MG63 (cell line): Measurements from ENCODE around the gene INPP4B. TPM values are rescaled to one million over a fixed set of nuclear protein-coding genes. Genes with fewer than 3 reads are reported as not detected.

Experiments
- DNase-seq: peaks from one replicate; pipeline ENCODE4 v3.0.0-alpha.2; 2020
- H3K27me3 ChIP-seq: fragments of 250-450 bp; sonication (Bioruptor Pico); 2 replicates; pipeline ENCODE4 v1.5.1; 2020; ENCODE audit warnings: mild to moderate bottlenecking, moderate library complexity
- H3K36me3 ChIP-seq: fragments of 250-450 bp; sonication (Bioruptor Pico); 2 replicates; pipeline ENCODE4 v1.5.1; 2020; ENCODE audit warnings: mild to moderate bottlenecking, moderate library complexity
- H3K4me3 ChIP-seq: fragments of 250-450 bp; sonication (Bioruptor Pico); 2 replicates; pipeline ENCODE4 v1.5.1; 2020; ENCODE audit warnings: mild to moderate bottlenecking, moderate library complexity
- H3K9me3 ChIP-seq: fragments of 250-450 bp; sonication (Bioruptor Pico); 2 replicates; pipeline ENCODE4 v1.5.1; 2020; ENCODE audit warnings: mild to moderate bottlenecking, moderate library complexity
- total RNA-seq: library from RNA; depleted of rRNA; stranded (reverse); fragments of >200 nt; shearing (Covaris generic); gene quantifications from 2 replicates; pipeline ENCODE4 v1.2.3, GENCODE V29; 2014; ENCODE audit warnings: low replicate concordance

Gene INPP4B
- total RNA-seq, 1 experiment from 2014 or later = 4.0 TPM

- no peaks in the 10 kb centered on the region for H3K36me3 ChIP-seq
- no peak for DNase-seq
- H3K27me3 ChIP-seq = no peaks in the 10 kb centered on the region
- H3K9me3 ChIP-seq = no peaks in the 10 kb centered on the region
- H3K4me3 ChIP-seq = no peak overlapping the region
These were observed 393.8 kb downstream of the INPP4B start for GRCh38 chr4:142452161-142452855.

GRCh38 chr4:142449771-142450373 is 396.2 kb downstream of the INPP4B start:
- no peak for DNase-seq
- Histone ChIP-seq H3K9me3 (no peaks in the 10 kb centered on the region), H3K27me3 (no peaks in the 10 kb centered on the region), H3K4me3 (no peak overlapping the region), H3K36me3 (no peaks in the 10 kb centered on the region)

- H3K4me3 ChIP-seq = no peak overlapping the region
These were observed 399.1 kb downstream of the INPP4B start for GRCh38 chr4:142447009-142447408.

GRCh38 chr4:142443469-142443868 is 402.6 kb downstream of the INPP4B start:
- H3K4me3 ChIP-seq = no peak overlapping the region
- H3K36me3 ChIP-seq = no peaks in the 10 kb centered on the region
- no peaks in the 10 kb centered on the region for H3K27me3 ChIP-seq
- DNase-seq = no peak
- H3K9me3 ChIP-seq = no peaks in the 10 kb centered on the region

More at GRCh38 chr4:142447009-142447408, 399.1 kb downstream of the INPP4B start:
- Histone ChIP-seq H3K36me3 (no peaks in the 10 kb centered on the region), H3K9me3 (no peaks in the 10 kb centered on the region), H3K27me3 (no peaks in the 10 kb centered on the region)
- DNase-seq = no peak

- DNase-seq = no peak
- no peak overlapping the region for H3K4me3 ChIP-seq
- H3K27me3 ChIP-seq = no peaks in the 10 kb centered on the region
- H3K9me3 ChIP-seq = no peaks in the 10 kb centered on the region
- no peaks in the 10 kb centered on the region for H3K36me3 ChIP-seq
These were observed 406.0 kb downstream of the INPP4B start for GRCh38 chr4:142440093-142440492.

GRCh38 chr4:142435599-142436235 is 410.4 kb downstream of the INPP4B start:
- no peaks in the 10 kb centered on the region for H3K36me3 ChIP-seq
- H3K27me3 ChIP-seq = no peaks in the 10 kb centered on the region
- no peak overlapping the region for H3K4me3 ChIP-seq
- no peak for DNase-seq
- no peaks in the 10 kb centered on the region for H3K9me3 ChIP-seq

GRCh38 chr4:142434519-142435224 is 411.4 kb downstream of the INPP4B start:
- H3K9me3 ChIP-seq = no peaks in the 10 kb centered on the region
- H3K27me3 ChIP-seq = no peaks in the 10 kb centered on the region
- H3K4me3 ChIP-seq = no peak overlapping the region
- H3K36me3 ChIP-seq = no peaks in the 10 kb centered on the region
- no peak for DNase-seq

GRCh38 chr4:142428715-142429114 is 417.4 kb downstream of the INPP4B start:
- H3K36me3 ChIP-seq = no peaks in the 10 kb centered on the region
- H3K9me3 ChIP-seq = no peaks in the 10 kb centered on the region
- H3K27me3 ChIP-seq = no peaks in the 10 kb centered on the region
- no peak overlapping the region for H3K4me3 ChIP-seq
- DNase-seq = no peak

- H3K27me3 ChIP-seq = no peaks in the 10 kb centered on the region
- DNase-seq = no peak
- H3K9me3 ChIP-seq = no peaks in the 10 kb centered on the region
- no peaks in the 10 kb centered on the region for H3K36me3 ChIP-seq
- H3K4me3 ChIP-seq = no peak overlapping the region
These were observed 418.6 kb downstream of the INPP4B start for GRCh38 chr4:142427456-142427855.

GRCh38 chr4:142423861-142424260 is 422.2 kb downstream of the INPP4B start:
- Histone ChIP-seq H3K9me3 (no peaks in the 10 kb centered on the region), H3K27me3 (no peaks in the 10 kb centered on the region), H3K4me3 (no peak overlapping the region), H3K36me3 (no peaks in the 10 kb centered on the region)
- no peak for DNase-seq

- no peaks in the 10 kb centered on the region for H3K27me3 ChIP-seq
- no peak for DNase-seq
- H3K4me3 ChIP-seq = no peak overlapping the region
- no peaks in the 10 kb centered on the region for H3K9me3 ChIP-seq
- H3K36me3 ChIP-seq = no peaks in the 10 kb centered on the region
These were observed 425.6 kb downstream of the INPP4B start for GRCh38 chr4:142420311-142421095.

GRCh38 chr4:142419712-142420111 is 426.4 kb downstream of the INPP4B start:
- Histone ChIP-seq H3K27me3 (no peaks in the 10 kb centered on the region), H3K9me3 (no peaks in the 10 kb centered on the region), H3K4me3 (no peak overlapping the region), H3K36me3 (no peaks in the 10 kb centered on the region)
- DNase-seq = no peak

GRCh38 chr4:142418697-142419096 is 427.4 kb downstream of the INPP4B start:
- Histone ChIP-seq H3K9me3 (no peaks in the 10 kb centered on the region), H3K36me3 (no peaks in the 10 kb centered on the region), H3K27me3 (no peaks in the 10 kb centered on the region), H3K4me3 (no peak overlapping the region)
- no peak for DNase-seq

GRCh38 chr4:142416711-142417275 is 429.3 kb downstream of the INPP4B start:
- Histone ChIP-seq H3K4me3 (no peak overlapping the region), H3K9me3 (no peaks in the 10 kb centered on the region), H3K36me3 (no peaks in the 10 kb centered on the region), H3K27me3 (no peaks in the 10 kb centered on the region)
- DNase-seq = no peak

GRCh38 chr4:142416121-142416520 is 430.0 kb downstream of the INPP4B start:
- H3K4me3 ChIP-seq = no peak overlapping the region
- no peaks in the 10 kb centered on the region for H3K36me3 ChIP-seq
- no peak for DNase-seq
- no peaks in the 10 kb centered on the region for H3K27me3 ChIP-seq
- no peaks in the 10 kb centered on the region for H3K9me3 ChIP-seq

GRCh38 chr4:142414366-142414990 is 431.6 kb downstream of the INPP4B start:
- DNase-seq = no peak
- H3K27me3 ChIP-seq = no peaks in the 10 kb centered on the region
- no peaks in the 10 kb centered on the region for H3K36me3 ChIP-seq
- no peak overlapping the region for H3K4me3 ChIP-seq
- no peaks in the 10 kb centered on the region for H3K9me3 ChIP-seq
